Aorta (tissue), 5 donors: ENCODE results near the gene SLC38A9. TPM values are rescaled to one million over a fixed set of nuclear protein-coding genes. Genes with fewer than 3 reads are reported as not detected.

ENCODE experiments used
- ATAC-seq: fragments of 200-7000 bp; cut with Tn5 transposase; one replicate; pipeline ENCODE4 v1.9.1; 2022; ENCODE audit warnings: moderate library complexity; ENCODE audit not compliant: low FRiP score
- DNase-seq, 2 donors: peaks; one replicate each; pipeline ENCODE4 v3.0.0-alpha.2; 2020
- H3K27ac ChIP-seq, 2 donors: one replicate each; pipeline ENCODE4 v1.5.1; 2013; ENCODE audit warnings: low read length in 2 of 2, mild to moderate bottlenecking in 2 of 2, moderate library complexity in 2 of 2, control low read depth in 1 of 2, inconsistent platforms in 1 of 2, low read depth in 1 of 2
- H3K27me3 ChIP-seq, 2 donors: one replicate each; pipeline ENCODE4 v1.6.1; 2013; ENCODE audit warnings: control low read depth in 1 of 2, low read length in 1 of 2, mild to moderate bottlenecking in 1 of 2, moderate library complexity in 1 of 2; ENCODE audit not compliant: insufficient read depth in 2 of 2, control insufficient read depth in 1 of 2
- H3K36me3 ChIP-seq, 2 donors: one replicate each; pipeline ENCODE4 v1.6.1; 2013; ENCODE audit warnings: control low read depth in 1 of 2, low read length in 1 of 2, mild to moderate bottlenecking in 1 of 2; ENCODE audit not compliant: insufficient read depth in 2 of 2, control insufficient read depth in 1 of 2
- H3K4me1 ChIP-seq, 2 donors: one replicate each; pipeline ENCODE4 v1.6.1; 2013; ENCODE audit warnings: low read length in 2 of 2, control low read depth in 1 of 2, mild to moderate bottlenecking in 1 of 2, moderate library complexity in 1 of 2; ENCODE audit not compliant: insufficient read depth in 2 of 2, control insufficient read depth in 1 of 2
- H3K4me3 ChIP-seq, 2 donors: one replicate each; pipeline ENCODE4 v1.5.1; 2013; ENCODE audit warnings: low read length in 2 of 2, control low read depth in 1 of 2, mild to moderate bottlenecking in 1 of 2
- H3K9me3 ChIP-seq: one replicate; pipeline ENCODE4 v1.6.1; 2013; ENCODE audit warnings: mild to moderate bottlenecking, low read length; ENCODE audit not compliant: control insufficient read depth
- WGBS, 2 donors: extraction: QIAGEN DNeasy Blood & Tissue Kit; methylation state at CpG; one replicate each; pipeline ENCODE4 v1.1.7; 2013; 5-methylcytosine and 5-hydroxymethylcytosine counted together
- intact Hi-C, 2 donors: fragments of 100-400 bp; cut with DNase I; formaldehyde crosslinking; loops; one replicate each; pipeline versions ENCODE4 v1.14.2 to v1.15.0; 2022
- polyA plus RNA-seq, 2 donors: library from polyadenylated mRNA; stranded (reverse); fragments of 200-250 nt; gene quantifications; one replicate each; pipeline ENCODE4 v1.2.3, GENCODE V29; 2013
- total RNA-seq, 2 donors: library from RNA; stranded (reverse); fragmentation: NEBNext Ultra II Directional; extraction: Animal tissue kit (Norgen Biotek cat#: 25700); gene quantifications; one replicate each; pipeline ENCODE4 v1.2.1, GENCODE V29; 2021
- donor health status: healthy with polysubstance abuse.
- donor health status: Bipolar disorder and iron deficiency.
- donor health status: DM: no; HTN: no; CAD: no.
- donor health status: DM: no; HTN: no; CAD: no.
- donor health status: DM: yes; HTN: yes; CAD: no.

Gene SLC38A9
- total and polyA plus RNA-seq, 4 donors: 9.3 to 34.7 (median 17.1) TPM

DNA sequence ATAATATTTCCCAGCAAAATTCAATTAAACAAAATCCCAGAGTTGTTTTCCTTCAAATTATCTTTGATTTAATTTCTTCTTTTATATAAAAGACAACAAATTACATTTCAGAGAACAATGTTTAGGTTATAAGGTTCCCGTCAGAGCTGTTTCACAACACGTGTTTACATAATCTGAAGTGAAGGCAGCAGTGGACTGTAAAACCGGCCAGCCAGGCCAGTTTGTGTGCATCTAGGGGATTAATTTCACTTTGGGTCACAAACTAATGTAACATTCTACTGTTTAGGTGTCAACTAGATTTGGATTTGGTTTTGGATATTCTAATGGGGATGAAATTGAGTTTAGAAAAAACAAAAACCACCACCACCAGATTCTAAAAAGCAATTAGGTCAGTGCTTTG is 90.9 kb downstream of the SLC38A9 start:
- Histone ChIP-seq H3K9me3 (no peaks in the 10 kb centered on the region), H3K4me1 (no peaks in the 10 kb centered on the region), H3K36me3 (peaks cover 0 to 2% of the 10 kb centered on the region in 2 donors), H3K27ac (no peak overlapping the region), H3K4me3 (no peak overlapping the region), H3K27me3 (no peaks in the 10 kb centered on the region)
- 71 to 73% methylated on average over 3 of the region's 3 CpGs for WGBS, 2 donors
- ATAC-seq (no peak), DNase-seq (no peak)
- intact Hi-C loops: no loop called here

DNA sequence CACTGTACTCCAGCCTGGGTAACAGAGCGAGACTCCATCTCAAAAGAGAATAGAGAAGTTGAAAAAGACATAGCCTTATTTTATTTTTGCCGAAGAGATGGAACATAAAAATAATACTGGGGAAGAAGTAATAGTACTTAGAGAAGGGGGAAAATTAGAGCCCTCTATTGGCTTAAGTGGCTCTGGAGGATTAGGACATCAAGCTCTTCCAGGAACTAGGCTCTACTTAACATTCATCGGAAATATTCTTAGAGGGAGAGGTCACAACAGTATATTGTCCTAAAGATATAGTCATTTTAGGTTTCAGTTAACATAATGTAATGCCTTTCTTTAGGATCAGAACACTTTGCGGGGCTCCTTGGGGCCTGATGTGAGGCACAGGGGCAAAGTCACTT is 91.4 kb downstream of the SLC38A9 start:
- Histone ChIP-seq H3K27me3 (no peaks in the 10 kb centered on the region), H3K27ac (no peak overlapping the region), H3K9me3 (no peaks in the 10 kb centered on the region), H3K36me3 (peaks cover 0 to 2% of the 10 kb centered on the region in 2 donors), H3K4me3 (no peak overlapping the region), H3K4me1 (no peaks in the 10 kb centered on the region)
- intact Hi-C loops: no loop called here
- ATAC-seq (no peak), DNase-seq (no peak)
- WGBS, 2 donors: 95 to 96% methylated on average over 4 of the region's 4 CpGs

DNA sequence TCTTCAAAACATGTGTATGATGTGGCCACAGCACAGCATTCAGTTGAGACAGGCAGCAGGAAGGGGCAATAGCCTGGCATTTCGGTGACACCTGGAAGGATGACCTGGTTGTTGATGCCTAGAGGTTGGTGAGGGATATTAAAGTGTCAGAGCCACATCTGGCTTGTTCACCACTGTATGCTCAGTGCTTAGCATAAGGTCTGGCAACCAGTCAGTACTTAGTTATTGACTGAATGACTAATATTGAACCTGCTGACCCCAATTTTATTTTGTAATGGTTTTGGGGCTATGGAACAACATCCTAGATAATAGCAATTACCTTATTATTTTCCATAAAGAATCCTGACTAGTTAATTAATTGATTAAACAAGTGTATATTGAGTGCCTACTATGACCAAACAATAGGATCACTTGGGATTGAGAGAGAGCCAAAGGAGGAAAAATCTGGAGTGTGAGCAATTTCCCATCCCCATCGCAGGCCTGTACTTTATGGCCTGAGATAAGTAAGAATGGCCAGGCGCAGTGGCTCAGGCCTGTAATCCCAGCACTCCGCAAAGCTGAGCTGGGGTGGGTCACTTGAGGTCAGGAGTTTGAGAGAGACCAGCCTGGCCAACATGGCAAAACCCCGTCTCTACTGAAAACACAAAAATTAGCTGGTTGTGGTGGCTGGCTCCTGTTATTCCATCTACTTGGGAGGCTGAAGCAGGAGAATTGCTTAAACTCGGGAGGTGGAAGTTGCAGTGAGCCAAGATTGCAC is 91.9 kb downstream of the SLC38A9 start:
- H3K4me1 ChIP-seq: no peaks in the 10 kb centered on the region
- DNase-seq: no peak
- intact Hi-C loops: no loop called here
- no peak overlapping the region for H3K27ac ChIP-seq
- no peak for ATAC-seq
- no peaks in the 10 kb centered on the region for H3K9me3 ChIP-seq
- H3K27me3 ChIP-seq: no peaks in the 10 kb centered on the region
- WGBS, 2 donors: 72 to 79% methylated on average over 6 of the region's 6 CpGs
- H3K4me3 ChIP-seq: no peak overlapping the region
- H3K36me3 ChIP-seq: no peaks in the 10 kb centered on the region

DNA sequence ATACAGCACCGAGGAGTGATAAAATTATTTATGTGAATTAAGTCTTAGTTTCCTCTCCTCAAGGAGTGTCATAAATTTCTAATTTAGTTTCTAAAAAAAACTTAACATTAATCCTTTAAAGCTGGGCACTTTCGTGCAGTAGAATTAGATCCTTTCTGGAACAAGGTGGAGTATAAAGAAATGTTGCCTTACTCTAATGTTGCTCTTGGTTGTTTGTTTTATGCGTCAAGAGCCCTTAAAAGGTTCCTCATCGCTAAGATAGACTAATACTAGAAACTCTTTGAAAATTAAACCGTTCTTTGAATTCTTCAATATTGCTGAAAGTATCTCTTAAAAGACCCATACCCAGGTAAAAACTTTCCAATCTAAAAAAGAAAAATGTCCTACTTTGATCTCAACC is 93.8 kb downstream of the SLC38A9 start:
- H3K36me3 ChIP-seq: no peaks in the 10 kb centered on the region
- H3K27ac ChIP-seq: no peak overlapping the region
- DNase-seq (no peak), ATAC-seq (no peak)
- no peaks in the 10 kb centered on the region for H3K4me1 ChIP-seq
- H3K27me3 ChIP-seq: no peaks in the 10 kb centered on the region
- H3K4me3 ChIP-seq: no peak overlapping the region
- intact Hi-C loops: no loop called here
- WGBS, 2 donors: 85 to 90% methylated on average over 5 of the region's 5 CpGs
- H3K9me3 ChIP-seq: no peaks in the 10 kb centered on the region

DNA sequence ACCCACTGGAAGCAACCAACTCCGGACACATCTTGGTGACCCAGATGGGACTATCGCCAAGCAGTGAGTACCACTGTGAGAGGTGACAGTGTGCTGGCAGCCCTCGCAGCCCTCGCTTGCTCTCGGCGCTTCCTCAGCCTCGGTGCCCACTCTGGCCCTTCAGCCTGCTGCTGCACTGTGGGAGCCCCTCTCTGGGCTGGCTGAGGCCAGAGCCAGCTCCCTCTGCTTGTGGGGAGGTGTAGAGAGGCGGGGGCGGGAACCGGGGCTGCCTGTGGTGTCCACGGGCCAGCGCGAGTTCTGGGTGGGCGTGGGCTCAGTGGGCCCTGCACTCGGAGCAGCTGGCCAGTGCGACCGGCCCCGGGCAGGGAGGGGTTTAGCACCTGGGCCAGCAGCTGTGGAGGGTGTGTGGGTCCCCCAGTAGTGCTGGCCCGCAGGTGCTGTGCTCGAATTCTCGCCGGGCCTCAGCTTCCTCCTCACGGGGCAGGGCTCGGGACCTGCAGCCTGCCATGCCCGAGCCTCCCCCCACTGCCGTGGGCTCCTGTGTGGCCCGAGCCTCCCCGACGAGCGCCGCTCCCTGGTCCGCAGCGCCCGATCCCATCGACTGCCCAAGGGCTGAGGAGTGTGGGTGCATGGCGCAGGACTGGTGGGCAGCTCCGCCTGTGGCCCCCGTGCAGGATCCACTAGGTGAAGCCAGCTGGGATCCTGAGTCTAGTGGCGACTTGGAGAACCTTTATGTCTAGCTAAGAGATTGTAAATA is 98.8 kb downstream of the SLC38A9 start:
- no peaks in the 10 kb centered on the region for H3K27me3 ChIP-seq
- 98% methylated on average over 39 of the region's 39 CpGs for WGBS, 2 donors
- H3K9me3 ChIP-seq: no peaks in the 10 kb centered on the region
- H3K27ac ChIP-seq: no peak overlapping the region
- H3K36me3 ChIP-seq: no peaks in the 10 kb centered on the region
- intact Hi-C loops: no loop called here
- DNase-seq (no peak), ATAC-seq (no peak)
- H3K4me1 ChIP-seq: no peaks in the 10 kb centered on the region
- no peak overlapping the region for H3K4me3 ChIP-seq

DNA sequence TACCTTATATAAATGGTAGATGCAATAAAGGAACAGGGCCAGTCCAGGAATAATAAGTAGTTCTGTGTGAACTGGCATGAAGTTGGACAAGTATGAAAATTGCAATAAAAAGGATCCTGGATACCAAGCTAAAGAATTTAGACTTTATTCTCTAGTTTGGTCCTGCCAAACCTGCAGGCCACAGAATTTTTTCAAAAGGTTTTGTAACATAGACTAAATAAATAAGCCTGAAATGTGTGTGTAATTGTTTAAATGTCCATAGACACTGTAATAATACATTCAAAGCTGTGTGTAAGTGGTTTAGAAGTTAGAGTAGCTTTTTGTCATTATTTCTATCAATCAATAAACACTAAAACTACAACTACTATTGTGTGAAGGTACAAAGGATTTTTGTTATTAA is 101.6 kb downstream of the SLC38A9 start:
- no peak overlapping the region for H3K27ac ChIP-seq
- H3K9me3 ChIP-seq: no peaks in the 10 kb centered on the region
- H3K36me3 ChIP-seq: no peaks in the 10 kb centered on the region
- ATAC-seq (no peak), DNase-seq (no peak)
- H3K4me1 ChIP-seq: no peaks in the 10 kb centered on the region
- no peak overlapping the region for H3K4me3 ChIP-seq
- intact Hi-C loops: no loop called here
- no peaks in the 10 kb centered on the region for H3K27me3 ChIP-seq

DNA sequence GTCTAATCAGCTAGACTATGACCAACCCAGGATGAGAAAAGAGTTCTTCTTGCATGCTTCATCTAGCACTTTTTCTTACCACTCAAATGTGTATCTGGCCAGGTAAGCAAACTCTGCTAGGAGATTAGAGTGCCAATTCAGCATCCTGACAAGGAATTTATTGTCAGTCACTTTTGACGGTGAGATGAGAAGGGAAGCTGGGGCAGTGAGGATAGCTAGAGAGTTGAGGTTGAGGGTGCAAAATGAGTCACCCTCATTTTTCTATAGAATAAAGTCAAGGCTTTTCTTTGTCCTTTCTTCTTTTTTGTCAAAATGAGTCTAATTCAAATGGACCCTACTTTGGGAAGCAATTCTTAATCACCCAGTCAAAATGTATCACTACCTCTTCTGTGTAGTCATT is 102.7 kb downstream of the SLC38A9 start:
- Histone ChIP-seq H3K36me3 (no peaks in the 10 kb centered on the region), H3K27ac (no peak overlapping the region), H3K4me1 (no peaks in the 10 kb centered on the region), H3K27me3 (no peaks in the 10 kb centered on the region), H3K4me3 (no peak overlapping the region), H3K9me3 (no peaks in the 10 kb centered on the region)
- no peak for ATAC-seq
- no peak for DNase-seq
- WGBS, 2 donors: 93 to 100% methylated on average over 1 of the region's 1 CpG
- intact Hi-C loops: loop anchor here in 1 of 2 donors (10.0 kb wide), 1 partner anchor 55 kb away; no protein-coding TSS in a partner anchor

DNA sequence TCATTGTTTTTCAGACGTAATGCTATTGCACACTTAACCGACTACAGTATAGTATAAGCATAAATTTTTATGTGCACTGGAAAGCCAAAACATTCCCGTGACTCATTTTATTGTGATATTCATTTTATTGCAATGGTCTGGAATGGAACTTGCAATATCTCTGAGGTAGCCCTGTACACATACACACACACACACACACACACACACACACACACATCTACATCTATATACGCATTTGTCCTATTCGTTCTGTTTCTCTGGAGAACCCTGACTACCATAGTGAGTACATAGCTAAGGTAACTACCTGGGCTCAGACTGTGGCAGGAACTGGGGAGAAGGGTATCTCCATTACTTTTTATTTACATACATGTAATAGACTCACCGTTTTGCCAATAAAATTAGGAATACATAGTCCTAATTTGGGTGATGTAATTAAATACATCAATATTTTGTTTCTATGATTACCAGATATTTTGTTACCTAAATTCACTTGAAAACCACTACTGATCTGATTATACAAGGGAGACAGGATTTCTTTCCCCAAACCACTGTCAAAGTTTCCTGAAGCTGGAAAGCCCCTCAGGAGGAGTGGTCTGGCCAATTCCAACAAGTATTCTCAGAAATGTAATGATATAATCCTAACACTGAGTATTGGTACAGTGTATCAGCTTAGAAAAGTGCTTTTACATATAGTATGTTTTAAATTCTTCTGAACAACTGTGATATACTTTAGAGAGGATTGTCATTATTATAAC is 103.4 kb downstream of the SLC38A9 start:
- Histone ChIP-seq H3K4me1 (no peaks in the 10 kb centered on the region), H3K9me3 (no peaks in the 10 kb centered on the region), H3K27ac (no peak overlapping the region), H3K4me3 (no peak overlapping the region), H3K36me3 (no peaks in the 10 kb centered on the region), H3K27me3 (no peaks in the 10 kb centered on the region)
- no peak for ATAC-seq
- intact Hi-C loops: loop anchor here in 1 of 2 donors (10.0 kb wide), 1 partner anchor 56 kb away; no protein-coding TSS in a partner anchor
- 76 to 77% methylated on average over 6 of the region's 6 CpGs for WGBS, 2 donors
- no peak for DNase-seq
